ENCODE data around the gene CEACAM16.

DNA sequence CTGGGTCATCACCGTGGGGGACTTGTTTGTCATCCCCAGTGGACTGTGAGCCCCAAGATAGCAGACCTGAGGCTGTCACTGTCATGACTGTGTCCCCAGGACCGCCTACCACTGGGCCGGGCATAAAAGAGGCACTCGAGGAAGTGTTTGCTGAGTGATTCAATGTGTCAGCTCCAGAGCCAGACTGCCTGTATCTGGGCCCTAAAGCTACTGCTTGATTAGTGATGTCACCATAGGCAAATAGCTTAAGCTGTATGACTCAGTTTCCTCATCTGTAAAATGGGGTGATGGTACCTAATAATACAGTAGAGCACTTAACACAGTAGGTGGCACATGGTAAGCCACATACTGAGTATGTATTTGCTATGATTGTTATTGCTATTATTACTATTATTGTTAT, 38.9 kb upstream of the CEACAM16 start:
- TF ChIP-seq, protein P1, sequence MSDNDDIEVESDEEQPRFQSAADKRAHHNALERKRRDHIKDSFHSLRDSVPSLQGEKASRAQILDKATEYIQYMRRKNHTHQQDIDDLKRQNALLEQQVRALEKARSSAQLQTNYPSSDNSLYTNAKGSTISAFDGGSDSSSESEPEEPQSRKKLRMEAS (IDR thresholded peaks at IDR 0.05) = no peak
- TF ChIP-seq EGR1 (IDR thresholded peaks at IDR 0.05; ENCODE audit: low read depth) = no peak
- no peak for TF ChIP-seq JUND (IDR thresholded peaks at IDR 0.05)

Data from HCT116 (cell line).